NCI-H1417 treated with DMSO at 0.1 percent for 48 hours (cell line): ENCODE results near the gene DUS2.
"Not testable (repeated sequence)": the region's sequence is repeated elsewhere in the genome, so short reads cannot be mapped to it uniquely, and the experiment has no call there.

Source experiments
- DNase-seq: peaks from one replicate; lab custom pipeline; 2025; lab: John Stamatoyannopoulos, UW

The DUS2 gene

DNA sequence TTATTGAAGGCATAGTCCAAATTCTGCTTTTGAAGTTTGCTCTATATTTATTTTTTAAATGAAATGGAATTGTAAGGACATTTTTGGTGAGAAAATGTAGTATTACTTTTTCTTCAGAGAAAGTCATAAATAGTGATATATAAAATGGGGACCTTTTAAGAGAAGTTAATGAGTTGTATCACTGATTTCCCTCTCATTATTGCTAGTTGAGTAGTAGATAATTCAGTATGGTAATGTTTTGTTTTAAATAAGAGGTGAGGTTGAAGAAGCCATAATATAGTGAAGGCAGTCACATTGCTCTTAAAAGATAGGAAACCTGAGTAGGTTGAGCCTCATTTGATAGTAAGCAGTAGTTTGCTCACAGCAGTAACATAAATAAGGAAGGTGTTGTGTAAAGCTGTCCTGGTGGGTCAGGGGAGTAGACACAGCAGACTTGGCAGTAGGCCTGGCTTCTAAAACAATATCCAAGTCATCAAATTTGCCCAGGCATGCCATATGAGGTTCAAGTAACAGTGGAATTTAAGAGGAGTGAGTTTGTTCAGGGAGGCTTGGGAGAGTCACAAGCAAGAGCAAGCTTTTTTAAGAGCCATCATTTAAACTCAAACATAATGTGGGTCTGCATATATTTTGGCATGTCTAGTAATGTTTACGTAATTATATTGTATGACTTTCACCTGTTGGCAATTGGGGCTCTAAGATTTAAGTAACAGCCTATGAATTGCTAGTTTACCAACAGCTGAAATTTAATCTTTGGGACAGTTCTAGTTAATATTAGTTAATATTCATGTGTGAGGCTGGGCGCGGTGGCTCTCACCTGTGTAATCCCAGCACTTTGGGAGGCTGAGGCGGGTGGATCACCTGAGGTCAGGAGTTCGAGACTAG, 68.5 kb downstream of the DUS2 start:
- DNase-seq = peak; percentile 22

DNA sequence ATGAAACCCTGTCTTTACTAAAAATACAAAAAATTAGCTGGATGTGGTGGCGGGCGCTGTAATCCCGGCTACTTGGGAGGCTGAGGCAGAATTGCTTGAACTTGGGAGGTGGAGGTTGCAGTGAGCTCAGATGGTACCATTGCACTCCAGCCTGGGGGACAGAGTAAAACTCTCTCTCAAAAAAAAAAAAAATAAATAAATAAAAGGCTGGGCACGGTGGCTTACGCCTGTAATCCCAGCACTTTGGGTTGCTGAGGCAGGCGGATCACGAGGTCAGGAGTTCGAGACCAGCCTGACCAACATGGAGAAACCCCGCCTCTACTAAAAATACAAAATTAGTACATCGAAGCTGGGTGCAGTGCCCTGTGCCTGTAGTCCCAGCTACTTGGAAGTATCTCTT, 69.2 kb downstream of the DUS2 start:
- not testable (repeated sequence) for DNase-seq

DNA sequence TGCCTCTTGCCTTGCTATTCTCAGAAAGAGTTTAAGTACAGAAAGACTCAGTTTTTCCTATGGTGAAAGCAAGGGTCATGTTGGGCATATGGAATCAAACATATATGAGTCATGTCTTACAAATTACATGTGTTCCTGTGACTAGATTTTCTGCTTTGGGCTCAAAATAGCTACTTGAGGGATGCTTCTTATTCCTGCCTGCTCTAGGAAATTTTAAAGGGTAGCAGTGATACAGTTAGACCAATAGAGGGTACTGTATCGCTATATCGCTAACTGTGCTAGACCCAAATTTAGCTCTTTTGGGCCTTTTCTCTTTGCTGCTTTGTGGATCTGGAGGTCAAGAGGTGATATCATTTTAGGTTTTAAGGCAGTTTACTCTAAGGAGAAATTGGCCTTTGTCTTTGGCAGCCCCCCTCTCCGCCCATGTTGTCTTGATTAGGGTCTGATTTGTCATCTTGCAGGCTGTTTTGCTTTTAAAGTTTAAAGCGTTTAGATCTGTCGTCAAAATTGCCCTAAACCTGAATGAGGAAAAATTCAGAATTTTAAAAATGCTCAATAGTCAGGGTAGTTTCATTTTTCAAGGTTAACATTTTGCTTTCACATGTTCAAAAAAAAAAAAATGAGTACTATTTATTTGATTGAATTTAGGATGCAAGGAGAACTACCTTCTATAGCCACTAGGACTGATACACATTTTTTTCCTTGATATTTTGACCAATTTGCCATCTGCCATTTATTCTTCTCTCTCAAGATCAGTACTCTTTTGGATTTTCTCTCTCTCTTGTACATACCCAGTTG, 70.9 kb downstream of the DUS2 start:
- DNase-seq = no peak

DNA sequence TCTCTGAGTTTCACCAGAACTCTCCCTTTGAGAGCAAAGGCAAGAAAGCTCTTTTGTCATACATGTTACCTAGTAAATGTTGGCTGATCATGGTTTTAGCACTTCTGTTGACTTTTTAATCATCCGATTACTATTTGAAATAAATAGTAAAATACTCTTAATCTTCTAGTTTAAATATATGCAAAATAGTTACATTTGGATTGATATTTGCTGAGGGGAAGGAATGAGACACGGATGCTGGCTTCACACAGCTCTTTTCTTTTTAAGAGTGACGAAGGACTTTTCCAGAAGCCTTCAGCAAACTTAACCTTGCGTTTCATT, 71.5 kb downstream of the DUS2 start:
- no peak for DNase-seq

DNA sequence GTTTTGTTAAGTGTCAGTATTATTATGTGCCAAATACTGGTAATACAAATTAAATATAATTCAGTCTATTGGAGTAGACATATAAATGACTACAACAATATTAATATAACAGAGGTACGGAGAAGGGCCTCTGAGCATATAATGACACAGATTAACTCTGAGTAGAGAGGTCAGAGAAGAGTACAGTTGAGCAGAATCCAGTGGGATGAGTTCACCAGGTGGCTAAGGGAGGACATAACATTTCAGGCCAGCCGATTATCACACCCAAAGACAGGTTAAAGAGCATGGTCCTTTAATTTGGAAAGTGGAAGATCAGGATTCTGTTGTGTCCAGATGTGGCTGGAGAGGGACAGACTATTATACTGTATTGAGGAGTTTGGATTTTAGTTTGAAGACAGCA, 73.4 kb downstream of the DUS2 start:
- DNase-seq = no peak

DNA sequence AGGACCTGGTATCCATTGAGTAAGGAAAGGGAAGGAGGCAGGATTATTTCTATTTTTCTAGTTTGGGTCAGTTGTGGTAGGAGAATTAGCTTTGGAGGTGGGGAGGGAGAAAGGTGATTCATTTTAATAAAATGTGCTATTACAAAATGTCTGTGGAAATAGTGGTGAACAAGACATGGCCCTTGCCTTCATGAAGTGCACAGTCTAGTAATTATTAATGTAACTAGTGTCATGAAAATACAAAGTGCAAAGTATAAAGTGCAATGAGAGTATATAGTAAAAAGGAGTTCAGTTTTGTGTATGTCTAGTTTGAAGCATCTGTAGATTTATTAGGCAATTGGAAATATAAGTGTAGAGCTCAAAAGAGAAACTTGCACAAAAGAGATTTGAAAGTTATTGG, 74.0 kb downstream of the DUS2 start:
- no peak for DNase-seq

DNA sequence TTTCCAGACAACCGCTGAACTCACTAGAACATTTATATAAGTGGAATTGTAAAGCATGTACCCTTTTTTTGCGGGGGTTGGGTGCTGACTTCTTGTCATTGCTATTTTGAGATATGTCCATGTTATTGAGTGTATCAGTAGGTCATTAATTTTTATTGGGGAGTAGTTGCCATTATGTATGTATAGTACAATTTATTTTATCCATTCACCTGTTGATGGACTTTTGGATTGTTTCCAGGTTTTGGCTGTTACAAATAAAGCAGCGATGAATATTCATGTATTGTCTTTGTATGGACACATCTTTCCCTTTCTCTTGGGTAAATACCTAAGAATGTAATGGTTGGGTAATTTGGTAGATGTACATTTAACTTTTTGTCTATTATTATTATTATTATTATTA, 74.8 kb downstream of the DUS2 start:
- DNase-seq = no peak

DNA sequence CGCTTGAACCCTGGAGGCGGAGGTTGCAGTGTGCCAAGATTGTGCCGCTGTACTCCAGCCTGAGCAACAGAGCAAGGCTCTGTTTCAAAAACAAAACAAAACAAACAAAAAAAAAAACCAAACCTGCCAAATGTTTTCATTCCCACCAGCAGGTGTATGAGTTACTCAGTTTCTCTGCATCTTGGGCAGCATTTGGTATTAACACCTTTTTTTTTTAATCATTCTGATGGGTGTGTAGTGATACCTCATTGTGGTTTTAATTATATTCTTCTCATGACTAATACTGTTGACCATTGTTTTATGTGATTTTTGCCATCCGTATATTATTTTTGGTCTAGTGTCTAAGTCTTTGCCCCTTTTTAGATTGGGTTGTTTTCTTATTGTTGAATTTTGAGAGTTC, 77.4 kb downstream of the DUS2 start:
- no peak for DNase-seq

DNA sequence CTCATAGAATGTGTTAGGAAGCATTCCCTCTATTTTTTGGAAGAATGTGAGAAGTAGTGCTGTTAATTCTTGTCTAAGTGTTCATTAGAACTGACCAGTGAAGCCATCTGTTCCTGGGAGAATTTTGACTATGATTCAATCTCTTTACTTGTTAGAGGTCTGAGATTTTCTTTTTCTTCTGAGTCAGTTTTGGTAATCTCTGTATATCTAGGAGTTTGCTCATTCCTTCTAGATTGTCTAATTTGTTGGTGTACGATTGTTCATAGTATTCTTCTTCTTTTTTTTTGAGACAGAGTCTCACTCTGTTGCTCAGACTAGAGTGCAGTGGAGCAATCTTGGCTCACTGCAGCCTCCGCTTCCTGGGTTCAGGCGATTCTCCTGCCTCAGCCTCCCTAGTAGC, 82.5 kb downstream of the DUS2 start:
- DNase-seq = no peak

DNA sequence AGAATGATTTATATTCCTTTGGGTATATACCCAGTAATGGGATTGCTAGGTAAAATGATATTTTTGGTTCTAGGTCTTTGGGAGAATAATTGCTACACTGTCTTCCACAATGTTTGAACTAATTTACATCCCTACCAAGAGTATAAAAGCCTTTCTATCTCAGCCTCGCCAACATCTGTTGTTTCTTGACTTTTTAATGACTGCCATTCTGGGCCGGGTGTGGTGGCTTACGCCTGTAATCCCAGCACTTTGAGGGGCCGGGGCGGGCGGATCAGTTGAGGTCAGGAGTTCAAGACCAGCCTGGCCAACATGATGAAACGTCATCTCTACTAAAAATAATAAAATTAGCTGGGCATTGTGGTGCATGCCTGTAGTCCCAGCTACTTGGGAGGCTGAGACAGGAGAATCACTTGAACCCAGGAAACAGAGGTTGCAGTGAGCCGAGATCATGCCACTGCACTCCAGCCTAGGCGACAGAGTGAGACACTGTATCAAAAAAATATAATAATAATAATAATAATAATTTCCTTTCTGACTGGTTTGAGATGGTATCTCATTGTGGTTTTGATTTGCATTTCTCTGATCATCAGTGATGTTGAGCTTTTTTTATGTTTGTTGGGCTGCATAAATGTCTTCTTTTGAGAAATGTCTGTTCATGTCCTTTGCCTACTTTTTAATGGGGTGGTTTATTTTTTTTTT, 84.3 kb downstream of the DUS2 start:
- DNase-seq = not testable (repeated sequence)

DNA sequence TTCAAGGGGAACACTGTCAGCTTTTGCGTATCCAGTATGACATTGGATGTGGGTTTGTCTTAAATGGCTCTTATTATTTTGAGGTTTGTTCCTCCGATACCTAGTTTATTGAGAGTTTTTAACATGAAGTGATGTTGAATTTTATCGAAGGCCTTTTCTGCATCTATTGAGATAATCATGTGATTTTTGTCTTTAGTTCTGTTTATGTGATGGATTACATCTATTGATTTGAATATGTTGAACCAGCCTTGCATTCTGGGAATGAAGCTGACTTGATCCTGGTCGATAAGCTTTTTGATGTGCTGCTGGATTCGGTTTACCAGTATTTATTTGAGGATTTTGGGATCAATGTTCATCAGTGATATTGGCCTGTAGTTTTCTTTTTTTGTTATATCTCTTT, 86.1 kb downstream of the DUS2 start:
- not testable (repeated sequence) for DNase-seq

DNA sequence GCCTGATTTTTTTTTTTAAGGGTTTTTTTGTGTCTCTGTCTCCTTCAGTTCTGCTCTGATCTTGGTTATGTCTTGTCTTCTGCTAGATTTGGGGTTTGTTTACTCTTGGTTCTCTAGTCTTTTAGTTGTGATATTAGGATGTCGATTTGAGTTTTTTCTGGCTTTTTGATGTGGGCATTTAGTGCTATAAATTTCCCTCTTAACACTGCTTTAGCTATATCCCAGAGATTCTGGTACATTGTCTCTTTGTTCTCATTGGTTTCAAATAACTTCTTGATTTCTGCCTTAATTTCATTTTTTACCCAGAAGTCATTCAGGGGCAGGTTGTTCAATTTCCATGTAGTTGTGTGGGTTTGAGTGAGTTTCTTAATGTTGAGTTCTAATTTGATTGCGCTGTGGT, 87.5 kb downstream of the DUS2 start:
- not testable (repeated sequence) for DNase-seq

DNA sequence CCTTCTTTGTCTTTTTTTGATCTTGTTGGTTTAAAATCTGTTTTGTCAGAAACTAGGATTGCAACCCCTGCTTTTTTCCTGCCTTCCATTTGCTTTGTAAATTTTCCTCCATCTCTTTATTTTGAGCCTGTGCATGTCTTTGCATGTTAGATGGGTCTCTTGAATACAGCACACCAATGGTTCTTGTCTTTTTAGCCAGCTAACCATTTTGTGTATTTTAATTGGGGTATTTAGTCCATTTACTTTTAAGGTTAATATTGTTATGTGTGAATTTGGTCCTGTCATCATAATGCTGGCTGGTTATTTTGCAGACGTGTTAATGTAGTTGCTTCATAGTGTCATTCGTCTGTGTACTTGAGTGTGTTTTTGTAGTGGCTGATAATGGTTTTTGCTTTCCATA, 88.3 kb downstream of the DUS2 start:
- no peak for DNase-seq

DNA sequence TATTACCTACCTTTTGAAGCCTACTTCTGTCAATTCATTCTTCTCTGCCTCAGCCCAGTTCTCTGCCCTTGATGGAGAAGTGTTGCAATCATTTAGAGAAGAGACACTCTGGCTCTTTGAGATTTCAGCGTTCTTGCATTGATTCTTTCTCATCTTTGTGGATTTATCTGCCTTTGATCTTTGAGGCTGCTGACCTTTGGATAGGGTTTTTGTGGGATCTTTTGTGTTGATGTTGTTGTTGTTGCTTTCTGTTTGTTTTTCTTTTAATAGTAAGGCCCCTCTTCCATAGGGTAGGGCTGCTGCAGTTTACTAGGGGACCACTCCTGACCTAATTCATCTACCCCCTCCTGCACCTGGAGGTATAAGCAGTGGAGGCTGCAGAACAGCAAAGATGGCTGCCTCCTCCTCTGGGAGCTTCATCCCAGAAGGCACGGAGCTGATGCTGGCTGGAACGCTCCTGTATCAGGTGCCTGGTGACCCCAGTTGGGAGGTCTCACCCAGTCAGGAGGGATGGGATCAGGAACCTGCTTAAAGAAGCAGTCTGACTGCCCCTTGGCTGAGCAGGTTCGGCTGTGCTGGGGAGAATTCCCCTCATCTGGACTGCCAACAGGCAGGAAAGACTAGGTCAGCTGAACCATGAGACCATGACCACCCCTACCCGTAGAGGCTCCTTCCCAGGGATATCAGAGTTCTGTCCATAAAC, 90.1 kb downstream of the DUS2 start:
- no peak for DNase-seq

DNA sequence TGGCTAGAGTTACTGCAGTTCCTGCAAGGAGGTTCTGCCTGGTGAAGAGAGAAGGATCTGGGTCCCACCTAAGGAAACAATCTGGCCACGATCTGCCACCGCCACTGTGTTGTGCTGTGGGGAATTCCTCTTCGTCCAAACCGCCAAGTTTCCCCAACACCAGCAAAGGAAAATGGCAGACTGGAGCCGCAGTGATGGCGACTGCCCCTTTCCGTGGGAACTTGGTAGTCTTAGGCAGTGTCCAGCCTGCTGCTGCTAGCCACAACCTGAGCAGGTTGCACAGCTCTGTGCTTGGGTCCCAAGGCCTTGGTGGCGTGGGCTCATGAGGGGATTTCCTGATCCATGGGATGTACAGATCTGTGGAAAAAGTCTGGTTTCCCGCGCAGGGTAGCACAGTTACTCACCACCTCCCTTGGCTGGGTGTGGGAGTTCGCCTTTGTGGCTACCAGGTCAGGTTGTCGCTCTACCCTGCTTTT, 90.7 kb downstream of the DUS2 start:
- no peak for DNase-seq

DNA sequence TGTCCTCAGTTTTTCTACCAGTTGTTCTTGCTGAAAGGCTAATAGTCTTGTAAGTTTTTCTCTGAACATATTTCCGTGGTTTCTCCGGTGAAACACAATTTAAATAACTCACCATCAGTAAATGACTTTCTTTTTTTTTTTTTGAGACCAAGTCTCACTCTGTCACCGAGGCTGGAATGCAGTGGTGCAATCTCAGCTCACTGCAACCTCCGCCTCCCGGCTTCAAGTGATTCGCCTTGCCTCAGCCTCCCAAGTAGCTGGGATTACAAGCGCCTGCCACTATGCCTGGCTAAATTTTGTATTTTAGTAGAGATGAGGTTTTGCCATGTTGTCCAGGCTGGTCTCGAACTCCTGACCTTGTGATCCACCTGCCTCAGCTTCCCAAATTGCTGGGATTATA, 91.9 kb downstream of the DUS2 start:
- DNase-seq = not testable (repeated sequence)

DNA sequence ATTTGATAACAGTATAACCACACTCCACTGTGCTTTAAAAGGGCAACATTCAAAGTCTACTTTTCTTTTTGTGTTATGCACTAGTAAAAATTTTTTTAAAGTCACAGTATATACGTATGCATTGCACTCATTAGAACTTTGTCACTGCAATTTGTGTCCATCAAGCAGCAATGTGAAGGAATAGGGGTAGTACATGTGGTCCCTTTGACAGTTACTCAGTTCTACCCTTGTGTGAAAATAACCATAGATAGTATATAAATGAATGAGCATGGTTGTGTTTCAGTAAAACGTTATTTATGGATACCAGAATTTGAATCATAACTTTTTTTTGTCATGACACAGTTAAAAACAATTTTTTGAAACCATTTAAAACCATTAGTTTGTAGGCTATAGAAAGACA, 92.8 kb downstream of the DUS2 start:
- DNase-seq = no peak

DNA sequence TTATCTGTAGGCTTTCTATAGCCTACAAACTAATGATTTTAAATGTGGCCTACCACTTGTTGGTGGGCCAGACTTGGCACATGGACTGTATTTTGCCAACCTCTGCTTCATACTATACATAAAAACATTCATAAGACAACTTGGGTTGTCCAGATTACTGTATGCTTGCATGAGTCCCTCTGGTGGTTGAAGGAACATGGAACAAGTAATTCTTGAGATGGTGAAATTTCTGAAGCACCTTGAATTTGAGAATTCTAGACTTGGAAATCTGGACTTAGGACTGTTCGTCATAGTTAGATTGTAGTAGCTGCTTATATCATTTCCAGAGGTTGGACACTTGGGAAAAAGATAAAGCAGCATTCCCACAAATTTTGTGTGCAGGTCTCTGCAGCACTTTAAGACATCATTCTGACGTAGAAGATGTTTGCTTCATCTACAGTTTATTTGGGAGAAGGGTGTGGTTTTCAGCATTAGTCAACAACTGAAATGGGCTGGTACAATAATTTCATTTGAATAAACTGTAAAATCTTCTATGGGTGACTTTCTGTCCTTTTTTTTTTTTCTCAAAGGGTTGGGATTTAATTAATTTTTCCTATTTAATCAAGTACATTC, 93.3 kb downstream of the DUS2 start:
- DNase-seq = no peak

DNA sequence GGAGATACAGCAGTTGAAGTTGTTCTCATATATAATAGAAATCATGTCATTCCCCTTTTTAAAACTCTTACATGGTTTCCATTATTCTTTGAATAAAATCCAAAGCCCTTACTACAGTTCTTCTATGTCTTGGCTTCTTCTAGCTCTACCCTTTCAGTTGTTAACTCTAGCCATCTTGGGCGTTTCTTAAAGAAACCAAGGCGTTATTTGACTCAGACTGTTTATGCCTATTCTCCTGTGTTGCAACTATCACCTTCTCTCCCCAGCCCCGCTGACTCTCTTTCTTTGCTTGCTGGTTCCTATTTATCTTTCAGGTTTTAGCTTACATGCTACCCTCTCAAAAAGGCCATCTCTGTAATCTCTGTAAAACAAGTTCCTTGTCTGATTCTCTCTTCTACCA, 94.8 kb downstream of the DUS2 start:
- no peak for DNase-seq

DNA sequence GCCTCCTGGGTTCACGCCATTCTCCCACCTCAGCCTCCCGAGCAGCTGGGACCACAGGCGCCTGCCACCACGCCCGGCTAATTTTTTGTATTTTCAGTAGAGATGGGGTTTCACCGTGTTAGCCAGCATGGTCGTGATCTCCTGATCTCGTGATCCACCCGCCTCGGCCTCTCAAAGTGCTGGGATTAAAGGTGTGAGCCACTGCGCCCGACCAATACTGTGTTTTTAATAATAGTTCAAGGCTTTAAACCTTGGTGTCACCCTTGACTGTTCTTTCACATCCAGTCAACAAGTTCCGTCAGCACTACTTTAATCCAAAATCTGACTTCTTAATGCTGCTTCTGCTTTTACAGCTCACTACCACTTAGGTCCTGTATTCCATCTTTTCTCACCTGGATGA, 95.9 kb downstream of the DUS2 start:
- DNase-seq = not testable (repeated sequence)

DNA sequence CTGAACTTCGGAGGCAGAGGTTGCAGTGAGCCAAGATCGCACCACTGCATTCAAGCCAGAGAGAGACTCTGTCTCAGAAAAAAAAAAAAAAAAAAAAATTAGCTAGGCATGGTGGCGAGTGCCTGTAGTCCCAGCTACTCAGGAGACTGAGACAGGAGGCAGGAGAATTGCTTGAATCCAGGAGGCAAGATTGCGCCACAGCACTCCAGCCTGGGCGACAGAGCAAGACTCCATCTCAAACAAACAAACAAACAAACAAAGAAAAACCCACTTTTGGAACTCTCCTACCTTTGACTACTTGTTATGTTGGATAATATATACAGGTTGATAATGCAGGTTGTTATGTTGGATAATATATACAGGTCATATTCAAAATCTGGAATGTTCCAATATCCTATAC, 97.4 kb downstream of the DUS2 start:
- not testable (repeated sequence) for DNase-seq

DNA sequence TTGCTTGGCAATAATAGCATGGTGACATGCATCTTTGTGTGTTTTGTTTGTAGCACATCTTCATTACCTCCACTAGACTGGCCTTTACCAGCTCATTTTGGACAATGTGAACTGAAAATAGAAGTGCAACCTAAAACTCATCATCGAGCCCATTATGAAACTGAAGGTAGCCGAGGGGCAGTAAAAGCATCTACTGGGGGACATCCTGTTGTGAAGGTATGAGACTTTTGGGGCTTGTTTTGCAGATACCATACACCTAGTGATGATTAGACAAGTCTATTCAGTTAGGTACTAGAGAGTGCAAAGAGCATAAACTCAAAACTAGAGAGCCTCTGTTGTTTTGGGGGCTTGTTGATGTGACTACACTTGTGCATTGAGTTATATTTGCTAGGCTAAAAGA, 103.3 kb downstream of the DUS2 start:
- no peak for DNase-seq
